HUDEP-2 (cell line): ENCODE data around the gene RANBP1.
A peak's percentile ranks its signal among the peaks of the same experiment; 100 is the strongest.
"Not testable (repeated sequence)": the region's sequence is repeated elsewhere in the genome, so short reads cannot be mapped to it uniquely, and the experiment has no call there.

Source experiments
- DNase-seq, 76 experiments: peaks; one replicate each; lab custom pipeline; 2025; ENCODE audit not compliant: unreplicated experiment in 76 of 76; lab: John Stamatoyannopoulos, UW

The RANBP1 gene

DNA sequence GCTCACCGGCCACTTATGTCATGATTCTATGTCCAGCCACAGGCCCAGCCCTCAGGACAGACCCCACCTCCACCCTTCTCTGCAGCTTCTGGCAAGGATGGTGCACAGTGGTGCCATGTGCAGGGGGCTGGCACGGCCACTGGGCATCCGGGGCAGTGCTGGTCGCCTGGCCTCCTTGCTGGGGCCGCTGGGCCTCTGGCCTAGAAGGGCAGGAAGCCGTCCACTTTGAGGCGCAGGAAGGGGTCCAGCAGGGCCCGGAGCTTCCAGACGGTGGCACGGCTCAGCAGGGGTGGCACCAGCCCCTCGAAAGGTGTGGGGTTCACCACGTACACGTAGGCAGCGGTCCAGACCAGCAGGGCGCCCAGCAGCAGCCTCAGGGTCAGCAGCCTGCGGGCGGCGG, 32.5 kb downstream of the RANBP1 start:
- DNase-seq, result no peak

DNA sequence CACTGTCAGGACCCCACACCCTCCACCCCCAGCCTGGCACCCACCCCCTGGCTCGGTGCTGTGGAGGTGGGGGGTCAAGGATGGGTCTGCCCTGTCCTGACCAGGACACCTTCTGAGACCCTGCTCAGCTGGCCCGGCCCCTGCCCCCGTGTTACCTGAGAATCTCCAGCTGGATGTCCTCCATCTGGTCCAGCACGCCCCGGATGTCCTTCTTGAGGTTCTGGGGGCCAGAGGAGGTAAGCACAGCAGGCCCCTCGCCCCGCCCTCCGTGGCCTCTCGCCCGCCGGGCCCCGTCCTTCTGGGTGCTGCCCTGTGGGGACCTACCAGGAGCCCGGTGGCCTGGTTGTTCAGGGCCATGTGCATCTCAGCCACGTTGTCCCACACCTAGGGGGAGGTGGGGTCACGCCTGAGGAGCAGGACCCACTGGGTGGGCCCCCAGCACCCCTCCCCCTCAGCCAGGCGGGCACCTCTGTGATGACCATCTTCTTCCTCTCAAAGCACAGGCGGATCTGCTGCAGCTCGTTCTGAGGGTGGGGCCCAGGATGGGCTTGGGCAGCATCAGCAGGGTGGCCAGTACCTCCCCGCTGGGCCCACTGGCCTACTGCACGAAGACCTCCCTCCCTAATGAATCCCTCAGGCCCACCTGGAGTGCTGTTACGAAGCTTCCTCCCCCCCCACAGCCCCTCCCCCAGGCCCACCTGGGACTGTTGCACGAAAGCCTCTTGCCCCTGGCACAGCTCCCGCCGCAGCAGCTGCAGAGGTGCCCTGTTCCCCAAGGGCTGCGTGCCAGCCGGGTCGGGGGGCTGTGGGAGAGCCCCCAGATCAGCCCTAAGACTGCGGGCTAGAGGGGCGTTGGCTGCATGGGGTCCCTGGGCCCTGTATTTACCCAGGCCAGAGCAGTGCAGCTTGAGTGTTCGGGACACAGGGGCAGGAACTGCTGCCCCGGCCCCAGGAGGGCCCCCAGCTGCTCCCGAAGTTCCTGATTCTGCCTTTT, 33.6 kb downstream of the RANBP1 start:
- no peak for DNase-seq

DNA sequence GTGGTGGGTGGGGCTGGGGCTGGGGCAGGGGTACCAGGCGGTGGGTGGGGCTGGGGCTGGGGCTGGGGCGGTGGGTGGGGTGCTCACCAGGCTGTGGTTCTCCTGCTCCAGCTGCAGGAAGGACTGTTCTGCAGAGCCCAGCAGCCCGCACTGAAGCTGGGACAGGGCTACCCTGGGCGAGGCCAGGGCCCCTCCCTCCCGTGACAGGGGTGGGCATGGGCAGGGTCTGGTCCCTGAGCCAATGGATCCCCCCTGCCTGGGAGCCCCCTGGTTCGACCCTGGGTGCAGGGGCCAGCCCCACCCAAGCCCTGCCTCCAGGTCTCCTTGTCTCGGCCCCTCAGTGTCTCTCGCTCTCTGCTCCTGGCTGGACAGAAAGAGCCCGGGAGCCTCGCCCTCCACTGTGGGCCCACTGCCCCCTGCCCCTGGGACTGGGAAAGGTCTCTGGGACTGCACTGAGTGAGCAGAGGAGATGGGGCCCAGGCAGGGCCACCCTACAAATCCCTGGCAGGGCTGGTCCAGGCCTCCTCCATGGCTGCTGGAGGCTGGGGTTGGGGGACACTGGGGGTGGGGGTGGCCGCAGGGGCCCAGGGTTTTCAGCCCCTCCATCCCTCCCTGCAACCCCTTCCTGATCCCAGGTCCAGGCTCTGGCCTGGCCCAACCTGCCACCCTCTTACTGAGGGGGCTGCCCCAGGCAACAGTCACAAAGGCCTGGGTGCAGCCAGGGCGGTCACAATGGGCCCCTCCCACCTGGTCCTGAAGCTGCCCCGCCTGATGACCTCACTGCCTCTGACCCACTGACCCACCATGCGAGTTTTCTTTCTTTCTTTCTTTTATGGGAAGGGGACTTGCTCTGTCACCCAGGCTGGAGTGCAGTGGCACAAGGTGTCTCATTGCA, 34.7 kb downstream of the RANBP1 start, which contains the start of gene CCDC188:
Gene CCDC188 (minus strand): TSS at position 675 of the 895 bp plus-strand sequence. CDS start 69 bp downstream, at position 606.
- DNase-seq, result no peak

DNA sequence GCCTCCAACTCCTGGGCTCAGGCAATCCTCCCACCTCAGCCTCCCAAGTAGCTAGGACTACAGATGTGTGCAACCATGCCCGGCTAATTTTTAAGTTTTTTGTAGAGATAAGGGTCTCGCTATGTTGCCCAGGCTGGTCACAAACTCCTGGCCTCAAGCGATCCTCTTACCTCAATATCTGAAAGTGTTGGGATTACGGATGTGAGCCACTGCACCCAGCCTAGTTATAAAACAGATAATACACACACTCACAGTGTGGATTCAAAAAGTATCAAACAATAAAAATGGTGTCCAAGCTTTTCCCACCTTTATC, 35.3 kb downstream of the RANBP1 start:
- DNase-seq, result no peak

DNA sequence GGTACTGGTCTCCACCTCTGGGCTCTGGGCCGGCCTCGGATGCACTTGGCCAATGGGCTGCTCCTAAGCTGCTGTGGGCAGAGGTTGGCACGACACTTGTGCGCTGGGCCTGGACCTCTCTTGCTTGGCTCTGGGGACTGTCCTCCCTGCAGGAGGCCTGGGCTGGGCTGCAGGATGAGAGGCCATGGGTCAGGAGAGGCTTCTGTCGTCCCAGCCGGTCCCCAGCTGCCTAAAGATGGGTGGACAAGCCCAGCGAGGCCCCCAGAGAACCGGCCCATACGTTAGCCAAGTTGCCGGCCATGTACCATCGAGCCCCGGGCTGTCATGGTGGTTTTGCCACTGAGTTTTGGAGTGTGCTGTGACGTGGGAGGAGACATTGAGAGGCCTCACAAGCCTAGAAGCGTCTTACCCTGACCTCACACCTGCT, 36.6 kb downstream of the RANBP1 start:
- no peak for DNase-seq

DNA sequence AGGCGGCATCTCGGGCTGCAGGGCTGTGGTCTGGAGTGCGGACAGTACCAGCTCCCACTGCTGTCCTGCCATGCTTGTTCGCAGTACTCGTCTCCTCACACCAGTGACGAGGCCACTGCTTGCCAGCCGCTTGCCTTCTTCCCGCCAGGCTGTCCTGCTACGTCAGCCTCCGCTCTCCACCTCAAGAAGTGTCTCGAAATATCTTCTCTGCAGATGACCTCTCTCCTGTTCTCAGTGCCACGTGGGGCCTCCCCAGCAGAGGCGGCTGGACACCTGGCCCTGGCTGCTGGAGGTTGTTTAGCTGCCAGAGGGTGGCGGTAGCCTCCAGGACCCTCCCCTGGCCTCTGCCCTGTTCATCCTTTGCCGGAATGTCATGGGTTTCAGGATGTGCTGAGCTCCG, 38.0 kb downstream of the RANBP1 start:
- DNase-seq, result no peak

DNA sequence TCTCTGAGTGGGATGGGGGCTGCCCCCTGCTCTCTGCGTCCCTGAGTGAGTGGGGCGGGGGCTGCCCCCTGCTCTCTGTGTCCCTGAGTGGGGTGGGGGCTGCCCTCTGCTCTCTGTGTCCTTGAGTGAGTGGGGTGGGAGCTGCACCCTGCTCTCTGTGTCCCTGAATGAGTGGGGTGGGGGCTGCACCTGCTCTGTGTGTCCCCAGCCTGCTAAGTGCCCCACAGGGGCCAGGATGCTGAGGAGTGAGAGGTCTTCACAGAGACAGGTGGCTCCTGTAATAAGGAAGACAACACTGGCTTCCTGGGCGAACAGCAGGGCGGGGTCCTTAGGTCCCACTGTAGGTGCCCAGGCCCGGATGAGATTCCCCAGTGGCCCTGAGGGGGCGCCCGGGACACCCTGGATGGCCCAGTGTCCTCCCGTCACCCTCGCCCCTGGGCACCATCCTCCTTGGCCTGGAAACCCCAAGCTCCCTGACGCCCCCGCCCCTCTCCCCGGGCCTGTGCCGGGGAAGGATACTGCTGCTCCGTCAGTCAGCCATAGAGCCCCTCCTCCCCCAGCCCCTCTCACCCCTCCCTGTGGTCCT, 38.8 kb downstream of the RANBP1 start:
- no peak for DNase-seq

DNA sequence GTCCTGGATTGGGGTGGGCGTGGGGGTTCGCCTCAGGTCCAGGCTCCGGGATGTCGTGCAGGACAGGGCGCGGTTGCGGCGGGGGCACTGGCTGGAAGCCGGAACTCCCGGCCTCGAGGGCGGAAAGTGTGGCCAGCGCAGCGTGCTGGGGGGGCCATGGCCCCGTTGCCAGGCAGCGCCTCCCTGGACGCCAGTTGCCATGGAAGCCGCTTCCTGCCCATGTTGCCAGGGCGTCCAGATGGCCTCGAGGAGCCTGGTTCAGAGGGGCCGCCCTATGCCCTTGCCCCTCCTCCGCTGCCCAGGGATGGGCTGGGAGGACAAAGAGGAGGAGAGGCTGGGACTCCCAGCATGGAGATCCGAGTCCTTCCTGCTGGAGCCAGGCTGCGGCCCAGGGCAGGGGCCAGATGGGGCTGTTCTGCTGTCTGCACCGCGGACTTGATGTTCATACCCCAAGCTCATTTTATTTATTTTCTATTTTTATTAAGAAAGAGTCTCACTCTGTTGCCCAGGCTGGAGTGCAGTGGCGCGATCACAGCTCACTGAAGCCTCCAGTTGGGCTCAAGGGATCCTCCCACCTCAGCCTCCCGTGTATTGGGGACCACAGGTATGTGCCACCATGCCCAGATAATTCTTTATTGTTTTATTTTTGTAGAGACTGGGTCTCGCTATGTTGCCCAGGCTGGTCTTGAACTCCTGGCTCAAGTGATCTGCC, 39.6 kb downstream of the RANBP1 start:
- DNase-seq, result no peak

DNA sequence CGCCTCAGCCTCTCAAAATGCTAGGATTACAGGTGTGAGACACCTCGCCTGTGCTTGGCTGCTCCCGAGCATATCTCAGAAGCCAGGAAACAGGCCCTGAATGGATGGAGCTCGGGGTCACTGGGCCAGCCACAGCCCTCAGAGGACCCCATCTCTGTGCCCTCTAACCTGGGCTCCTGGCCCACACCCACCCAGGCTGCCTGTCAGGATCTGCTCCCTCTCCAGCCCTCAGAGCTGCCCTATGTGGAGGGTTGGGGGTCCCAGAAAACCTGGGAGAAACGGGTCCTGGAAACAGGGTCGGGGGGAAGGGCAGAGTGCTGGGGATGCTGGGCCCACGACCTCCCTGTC, 40.1 kb downstream of the RANBP1 start:
- no peak for DNase-seq

DNA sequence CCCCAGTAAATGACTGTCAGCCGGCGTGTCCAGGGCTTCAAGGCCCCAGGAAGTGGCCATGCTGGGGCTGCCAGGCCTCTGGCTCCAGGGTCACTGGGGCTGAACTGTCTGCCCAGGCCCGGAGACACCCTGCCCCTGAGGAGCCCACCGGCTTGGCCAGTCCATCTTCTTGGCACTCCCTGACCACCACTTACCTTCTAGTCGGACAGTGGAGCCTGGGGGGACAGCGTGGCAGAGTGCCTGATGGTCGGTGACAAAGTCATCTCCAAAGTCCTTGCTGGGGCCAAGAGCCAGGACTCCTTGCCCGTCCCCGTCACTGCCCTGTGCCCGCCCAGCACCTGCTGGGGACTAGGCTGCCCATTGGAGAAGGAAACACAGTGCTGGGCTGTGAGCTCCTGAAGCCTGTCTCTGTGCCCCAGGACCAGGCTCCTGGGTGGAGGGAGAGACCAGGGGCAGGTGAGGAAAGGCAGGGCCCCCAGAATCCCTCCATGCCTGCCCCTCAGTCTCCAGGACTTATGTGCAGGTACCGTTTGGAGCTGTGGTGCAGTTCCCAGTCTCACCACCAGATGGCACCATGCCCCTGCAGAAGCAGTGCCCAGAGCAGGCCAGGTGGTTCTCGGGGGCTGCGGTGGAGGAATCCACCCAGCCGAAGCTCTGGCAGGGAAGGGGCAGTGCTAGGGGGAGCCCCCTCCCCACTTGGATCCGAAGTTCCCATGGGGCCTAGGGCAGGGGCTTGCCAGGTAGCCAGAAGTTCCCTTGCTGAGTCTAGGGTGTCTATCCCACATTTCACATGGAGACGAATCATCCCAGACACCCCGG, 40.9 kb downstream of the RANBP1 start:
- DNase-seq, result peak in 67 of 76 experiments; percentile 7 to 86 (median 57)

DNA sequence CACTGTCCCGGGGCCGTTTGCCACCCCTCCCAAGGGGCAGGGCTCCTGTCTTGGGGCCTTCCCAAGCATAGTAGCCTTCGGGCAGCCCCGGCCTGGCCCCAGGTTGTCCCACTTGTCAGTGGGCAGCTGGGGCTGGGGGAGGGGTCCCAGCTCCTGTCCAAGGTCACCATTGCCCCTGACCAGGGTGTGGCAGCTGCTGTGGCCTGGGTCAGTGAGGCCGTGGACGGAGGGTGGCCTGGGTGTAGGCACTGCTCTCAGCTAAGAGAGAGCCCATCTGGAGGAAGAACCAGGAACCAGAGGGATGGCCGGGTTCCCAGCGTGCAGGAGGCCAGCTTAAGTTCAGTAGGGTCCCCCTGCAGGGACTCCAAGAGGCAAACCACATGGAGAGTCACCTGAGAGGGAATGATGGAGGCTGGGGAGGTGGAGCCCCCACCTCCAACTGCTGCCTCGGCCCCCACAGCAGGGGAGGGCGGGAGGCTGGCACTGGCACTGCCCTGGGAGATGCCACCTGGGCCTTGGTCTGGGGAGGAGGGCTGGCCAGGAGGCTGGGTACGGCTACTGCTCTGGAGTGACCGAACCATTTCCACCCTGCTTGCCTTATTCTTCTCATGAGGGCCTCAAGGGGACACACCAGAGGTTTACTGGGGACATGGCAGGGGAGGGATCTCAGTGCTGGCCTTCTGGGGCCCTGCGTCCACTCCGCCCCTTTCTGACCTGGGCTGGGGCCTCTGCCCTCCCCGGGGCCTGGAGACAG, 41.7 kb downstream of the RANBP1 start:
- no peak for DNase-seq

DNA sequence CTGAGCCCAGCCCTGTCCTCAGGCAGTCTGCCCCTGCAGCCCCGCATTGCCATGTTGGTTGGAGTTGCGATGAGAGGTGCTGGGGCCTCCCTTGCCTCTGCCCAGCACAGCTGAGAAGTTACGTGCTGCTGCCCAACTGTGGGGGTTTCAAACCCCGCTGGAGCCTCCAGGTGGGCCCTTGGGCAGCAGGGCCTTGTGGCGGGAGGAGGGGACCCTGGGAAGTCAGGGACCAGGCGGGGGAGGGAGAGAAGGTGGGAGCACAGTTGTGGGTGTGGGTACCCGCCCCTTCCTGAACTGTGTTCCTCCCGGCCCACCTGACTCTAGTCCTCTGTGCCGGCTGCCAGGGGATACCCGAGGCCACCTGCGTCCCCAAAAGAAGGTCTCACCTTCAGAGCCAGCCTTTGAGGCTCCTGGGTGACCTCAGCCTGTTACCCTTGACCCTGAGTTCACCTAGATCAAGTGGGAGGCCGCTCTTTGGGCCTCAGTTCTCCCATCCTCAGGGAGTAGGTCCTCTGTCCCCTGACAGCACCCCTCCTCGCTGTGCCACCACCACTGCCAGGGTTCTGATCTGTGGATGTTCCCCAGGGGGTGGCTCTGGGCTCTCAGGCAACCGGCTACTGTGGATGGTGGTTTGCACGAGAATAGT, 42.6 kb downstream of the RANBP1 start:
- DNase-seq, result no peak

DNA sequence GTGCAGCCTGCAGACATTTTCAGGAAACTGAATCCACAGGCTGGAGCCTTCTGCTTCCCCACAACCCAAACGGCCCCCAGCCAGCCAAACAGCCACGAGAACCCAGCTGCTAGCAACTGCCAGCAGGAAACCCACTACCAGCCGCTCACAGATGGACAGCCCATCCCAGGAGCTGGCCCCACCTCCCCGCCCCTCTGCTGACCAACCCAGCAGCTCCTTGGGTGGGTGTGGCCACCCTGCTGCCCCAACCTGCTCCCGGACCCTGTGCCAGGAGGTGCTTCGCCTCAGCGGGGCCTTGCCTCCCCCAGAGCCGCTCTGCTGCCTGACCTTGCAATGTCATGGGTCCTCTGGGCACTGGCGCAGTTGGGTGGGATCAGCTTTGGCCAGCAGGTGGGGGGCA, 43.2 kb downstream of the RANBP1 start:
- no peak for DNase-seq

DNA sequence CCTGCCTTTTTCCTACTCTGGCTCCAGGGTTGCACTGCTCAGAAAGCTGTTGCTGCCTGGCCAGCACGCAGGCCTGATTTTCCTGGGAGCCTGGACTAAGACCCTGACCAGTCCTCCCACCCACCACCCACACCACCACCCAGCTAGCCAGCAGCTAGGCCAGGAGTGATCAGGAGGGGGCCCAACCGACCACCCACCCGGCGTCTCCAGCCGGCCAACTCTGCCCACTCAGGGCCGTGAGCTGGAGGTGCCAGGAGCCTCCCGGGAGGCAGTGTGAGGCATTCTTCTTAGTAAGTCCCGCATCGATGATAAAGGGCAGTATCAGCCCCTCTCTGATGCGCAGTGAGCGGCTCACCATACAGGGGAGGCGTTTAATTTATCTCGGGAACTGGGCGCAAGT, 43.6 kb downstream of the RANBP1 start:
- DNase-seq, result not testable (repeated sequence)

DNA sequence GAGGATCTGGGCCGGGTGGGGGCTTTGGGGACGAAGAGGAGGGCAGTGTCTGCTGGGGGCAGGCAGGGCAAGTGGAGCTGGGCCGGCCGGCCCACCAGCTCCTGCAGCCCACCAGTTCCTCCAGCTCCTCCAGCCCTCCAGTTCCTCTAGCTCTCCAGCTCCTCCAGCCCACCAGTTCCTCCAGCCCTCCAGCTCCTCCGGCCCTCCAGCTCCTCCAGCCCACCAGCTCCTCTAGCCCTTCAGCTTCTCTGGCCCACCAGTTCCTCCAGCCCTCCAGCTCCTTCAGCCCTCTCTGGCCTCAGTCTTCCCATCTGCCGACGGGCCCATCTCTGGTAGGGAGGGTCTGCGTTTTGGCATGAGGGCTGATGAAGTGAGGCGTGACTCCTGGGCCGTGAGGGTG, 44.1 kb downstream of the RANBP1 start:
- DNase-seq, result no peak

DNA sequence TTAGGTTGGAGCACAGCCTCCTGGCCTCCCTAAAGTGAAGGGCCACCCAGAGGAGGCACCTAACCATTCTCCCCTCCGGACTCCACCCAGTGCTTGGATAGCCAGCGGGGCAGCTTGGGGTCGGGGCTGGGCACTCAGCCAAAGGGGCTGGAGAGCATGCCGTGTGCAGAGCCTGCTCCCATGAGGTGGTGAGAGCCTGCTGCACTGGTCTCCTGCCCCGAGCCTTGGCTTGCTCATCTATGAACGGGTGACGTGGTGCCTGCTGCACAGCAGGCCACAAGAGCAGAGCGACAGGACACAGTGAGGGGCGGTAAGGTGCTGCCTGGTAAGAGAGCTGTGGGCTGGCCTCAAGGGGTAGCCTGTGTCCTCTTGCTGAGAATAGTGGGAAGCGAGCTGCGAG, 49.0 kb downstream of the RANBP1 start:
- DNase-seq, result no peak

DNA sequence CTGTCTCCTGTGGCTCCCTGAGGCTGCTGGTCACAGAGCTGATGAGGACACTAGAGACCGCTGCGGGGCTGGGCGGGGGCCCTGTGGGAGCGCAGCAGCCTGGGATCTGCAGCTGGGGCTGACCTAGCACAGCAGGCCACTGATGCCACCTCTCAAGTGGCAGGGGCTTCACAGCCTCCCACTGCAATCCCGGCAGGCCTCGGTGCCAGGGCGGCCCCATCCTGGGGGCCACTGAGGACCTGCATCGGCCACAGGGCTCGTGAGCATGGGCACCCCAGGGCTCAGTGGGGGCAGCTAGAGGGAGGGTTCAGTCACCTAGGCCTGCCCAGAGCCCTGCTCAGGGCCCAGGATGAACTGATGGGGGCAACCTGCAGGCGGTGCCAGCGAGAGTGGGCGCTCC, 49.5 kb downstream of the RANBP1 start:
- no peak for DNase-seq

DNA sequence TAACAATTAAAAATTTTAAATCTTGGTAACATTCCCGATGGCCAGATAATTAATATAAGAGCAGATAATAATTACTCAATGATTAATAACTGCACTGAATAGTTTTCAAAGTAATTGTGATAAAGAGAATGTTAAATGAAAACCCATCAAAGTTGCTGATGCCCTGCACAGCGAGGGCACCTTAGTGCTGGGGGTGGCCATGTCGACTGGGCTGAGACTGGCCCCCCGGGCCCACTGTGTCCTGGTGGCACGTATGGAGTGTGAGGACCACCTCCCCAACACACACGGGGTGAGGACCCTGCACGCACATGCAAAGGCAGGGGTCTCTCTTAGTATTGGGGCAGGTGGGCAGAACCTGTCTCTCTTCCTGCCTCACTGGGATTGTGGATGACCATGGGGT, 50.0 kb downstream of the RANBP1 start:
- no peak for DNase-seq

DNA sequence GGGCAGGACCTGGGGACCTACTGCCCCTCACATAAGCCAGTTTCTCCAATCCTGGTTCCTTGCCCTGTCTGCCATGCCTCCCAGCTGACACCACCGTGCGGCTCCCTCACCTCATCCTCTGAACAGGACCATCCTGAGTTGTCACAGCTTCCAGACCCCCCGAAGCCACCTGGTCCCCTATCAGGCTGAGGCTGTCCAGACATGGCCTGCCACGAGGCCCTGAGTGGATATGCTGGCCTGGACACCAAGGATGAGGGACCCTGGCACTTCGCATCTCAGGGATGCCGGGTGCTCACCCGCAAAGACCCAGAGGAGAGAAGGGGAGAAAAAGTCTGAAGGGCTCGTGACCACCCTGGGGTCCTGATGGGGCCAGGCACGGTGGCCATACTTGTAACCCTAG, 50.8 kb downstream of the RANBP1 start:
- no peak for DNase-seq
